Mucosa of gallbladder (tissue), 1 donor: ENCODE data around the gene KREMEN1. TPM values are rescaled to one million over a fixed set of nuclear protein-coding genes. Genes with fewer than 3 reads are reported as not detected.
A peak's percentile ranks its signal among the peaks of the same experiment; 100 is the strongest.

ENCODE experiments used
- DNase-seq: peaks from one replicate; pipeline ENCODE4 v3.0.0-alpha.2; 2020; ENCODE audit warnings: low spot score
- total RNA-seq: library from RNA; stranded (reverse); gene quantifications from one replicate; pipeline ENCODE4 v1.2.1, GENCODE V29; 2021
- donor health status: DM: no; HTN: no; CAD: no.

KREMEN1 gene
- total RNA-seq, 1 donor from 2014 or later = 7.3 TPM

DNA sequence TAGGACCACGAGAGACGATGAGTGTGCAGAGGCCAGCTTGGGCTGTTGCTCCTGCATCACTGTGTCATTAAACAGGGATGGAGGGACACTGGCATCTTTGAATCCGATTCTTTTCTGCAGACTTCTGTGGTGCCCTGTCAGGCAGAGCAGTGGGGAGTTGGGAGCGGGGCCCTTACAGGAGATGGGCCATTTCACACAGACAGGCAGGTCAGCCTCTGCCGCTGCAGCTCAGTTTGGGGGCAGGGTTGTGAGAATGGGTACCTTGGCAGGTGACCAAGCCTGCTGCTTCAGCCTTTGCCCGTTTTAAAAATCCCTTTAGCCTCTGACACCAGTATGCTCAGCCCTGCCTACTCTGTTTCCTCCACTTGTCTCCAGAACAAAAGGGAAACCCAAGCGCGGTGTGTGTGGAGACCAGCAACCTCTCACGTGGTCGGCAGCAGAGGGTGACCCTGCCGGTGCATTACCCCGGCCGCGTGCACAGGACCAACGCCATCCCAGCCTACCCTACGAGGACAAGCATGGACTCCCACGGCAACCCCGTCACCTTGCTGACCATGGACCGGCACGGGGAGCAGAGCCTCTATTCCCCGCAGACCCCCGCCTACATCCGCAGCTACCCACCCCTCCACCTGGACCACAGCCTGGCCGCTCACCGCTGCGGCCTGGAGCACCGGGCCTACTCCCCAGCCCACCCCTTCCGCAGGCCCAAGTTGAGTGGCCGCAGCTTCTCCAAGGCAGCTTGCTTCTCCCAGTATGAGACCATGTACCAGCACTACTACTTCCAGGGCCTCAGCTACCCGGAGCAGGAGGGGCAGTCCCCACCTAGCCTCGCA is 23.8 kb upstream of the KREMEN1 start:
- no peak for DNase-seq

DNA sequence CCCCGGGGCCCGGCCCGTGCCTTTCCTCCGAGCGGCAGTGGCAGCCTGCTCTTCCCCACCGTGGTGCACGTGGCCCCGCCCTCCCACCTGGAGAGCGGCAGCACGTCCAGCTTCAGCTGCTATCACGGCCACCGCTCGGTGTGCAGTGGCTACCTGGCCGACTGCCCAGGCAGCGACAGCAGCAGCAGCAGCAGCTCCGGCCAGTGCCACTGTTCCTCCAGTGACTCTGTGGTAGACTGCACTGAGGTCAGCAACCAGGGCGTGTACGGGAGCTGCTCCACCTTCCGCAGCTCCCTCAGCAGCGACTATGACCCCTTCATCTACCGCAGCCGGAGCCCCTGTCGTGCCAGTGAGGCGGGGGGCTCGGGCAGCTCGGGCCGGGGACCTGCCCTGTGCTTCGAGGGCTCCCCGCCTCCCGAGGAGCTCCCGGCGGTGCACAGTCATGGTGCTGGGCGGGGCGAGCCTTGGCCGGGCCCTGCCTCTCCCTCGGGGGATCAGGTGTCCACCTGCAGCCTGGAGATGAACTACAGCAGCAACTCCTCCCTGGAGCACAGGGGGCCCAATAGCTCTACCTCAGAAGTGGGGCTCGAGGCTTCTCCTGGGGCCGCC is 23.1 kb upstream of the KREMEN1 start:
- DNase-seq = no peak

DNA sequence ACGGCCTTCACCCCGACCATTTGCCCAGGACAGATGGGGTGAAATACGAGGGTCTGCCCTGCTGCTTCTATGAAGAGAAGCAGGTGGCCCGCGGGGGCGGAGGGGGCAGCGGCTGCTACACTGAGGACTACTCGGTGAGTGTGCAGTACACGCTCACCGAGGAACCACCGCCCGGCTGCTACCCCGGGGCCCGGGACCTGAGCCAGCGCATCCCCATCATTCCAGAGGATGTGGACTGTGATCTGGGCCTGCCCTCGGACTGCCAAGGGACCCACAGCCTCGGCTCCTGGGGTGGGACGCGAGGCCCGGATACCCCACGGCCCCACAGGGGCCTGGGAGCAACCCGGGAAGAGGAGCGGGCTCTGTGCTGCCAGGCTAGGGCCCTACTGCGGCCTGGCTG is 22.4 kb upstream of the KREMEN1 start:
- no peak for DNase-seq

GRCh38 chr22:29053048-29053702 is 19.7 kb upstream of the KREMEN1 start:
- no peak for DNase-seq

DNA sequence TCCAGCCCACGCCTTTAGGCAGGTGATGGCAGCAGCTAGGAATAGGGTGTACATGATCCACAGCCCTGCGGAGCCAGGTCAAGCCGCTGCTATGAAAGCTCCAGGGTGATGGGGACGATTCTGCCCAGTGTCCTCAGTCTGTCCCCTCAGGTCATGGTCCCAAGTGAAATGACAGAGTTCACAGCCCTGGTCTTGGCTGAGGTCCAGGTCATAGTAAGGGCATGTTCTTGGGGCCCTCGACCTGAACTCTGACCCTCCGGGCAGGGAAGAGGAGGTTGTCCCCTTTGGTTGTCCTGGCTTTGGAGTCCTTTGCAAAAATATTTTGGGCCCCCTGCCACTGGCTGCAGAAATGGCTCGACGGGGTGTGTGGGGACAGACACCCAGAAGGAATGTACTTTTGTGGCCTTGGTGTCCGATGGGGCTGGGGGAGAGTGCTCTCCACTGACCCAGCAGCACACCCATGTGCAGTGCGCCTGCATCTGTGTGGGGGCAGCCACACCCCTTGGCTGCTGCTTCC is 18.5 kb upstream of the KREMEN1 start:
- no peak for DNase-seq

DNA sequence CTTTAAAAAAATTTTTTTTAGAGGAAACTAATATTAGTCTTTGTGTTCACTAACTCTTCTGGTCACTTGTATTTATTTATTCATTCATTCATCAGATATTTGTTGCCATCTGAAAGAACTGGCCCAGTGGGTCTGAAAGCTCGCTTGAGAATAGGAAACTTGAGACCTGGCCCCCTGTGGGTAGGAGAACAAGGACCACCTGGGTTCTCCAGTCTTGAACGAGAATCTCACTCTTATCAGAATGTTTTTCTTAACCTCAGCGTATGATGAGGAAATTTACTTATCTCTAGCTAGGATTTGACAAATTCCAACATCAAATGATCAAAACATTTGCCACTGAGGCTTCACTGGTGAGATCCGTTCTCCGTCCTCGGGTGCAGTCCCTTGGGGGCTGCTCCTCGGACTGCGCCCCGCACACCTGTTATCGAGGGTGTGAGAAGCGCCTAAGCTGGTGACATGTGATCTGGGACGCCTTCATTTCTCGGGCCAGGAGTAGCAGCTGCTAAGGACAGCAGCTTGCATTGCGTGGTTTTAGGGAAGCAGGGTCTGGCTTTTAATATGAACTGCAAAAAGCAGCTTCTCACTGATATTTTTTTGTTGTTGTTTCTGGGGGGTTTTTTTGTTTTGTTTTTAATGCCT is 17.5 kb upstream of the KREMEN1 start:
- no peak for DNase-seq

DNA sequence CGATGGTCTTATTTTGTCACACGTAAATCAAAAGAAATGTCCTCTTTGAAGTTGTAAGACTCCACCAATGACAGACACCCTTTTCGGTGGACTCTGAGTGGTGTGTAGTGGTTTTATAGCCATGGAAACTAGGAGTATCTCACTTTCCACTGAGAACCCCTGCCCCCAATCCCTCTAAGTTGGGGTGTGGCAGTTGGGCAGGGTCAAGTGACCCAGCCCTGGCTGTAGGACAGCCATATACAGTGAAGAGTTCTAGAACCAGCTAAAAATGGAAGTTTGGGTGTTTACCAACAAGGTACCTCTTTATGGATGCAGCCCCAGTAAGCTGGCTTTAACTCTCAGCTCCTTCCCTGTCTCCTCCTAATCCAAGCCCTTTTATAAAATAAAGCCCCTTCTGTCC is 16.4 kb upstream of the KREMEN1 start:
- DNase-seq = no peak

- no peak for DNase-seq
These were observed 12.5 kb upstream of the KREMEN1 start for GRCh38 chr22:29060251-29060869.

DNA sequence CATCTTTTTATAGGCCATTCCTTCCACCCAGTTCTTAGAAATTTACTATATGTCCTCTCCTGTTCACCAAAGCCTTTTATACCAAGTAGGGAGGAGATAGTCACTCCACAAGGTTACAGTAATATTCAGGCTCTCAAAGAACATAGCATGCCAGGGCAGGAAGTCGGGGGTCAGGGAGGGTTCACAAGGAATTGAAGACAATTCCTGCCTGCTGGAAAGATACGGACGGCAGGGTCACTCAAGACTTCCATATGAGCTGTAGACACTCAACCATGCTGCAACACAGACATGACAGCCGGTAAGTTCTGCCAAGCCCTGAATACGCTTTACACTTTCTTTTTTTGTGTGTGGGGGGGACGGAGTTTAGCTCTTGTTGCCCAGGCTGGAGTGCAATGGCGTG is 11.9 kb upstream of the KREMEN1 start:
- DNase-seq = no peak

- no peak for DNase-seq
These were observed 11.1 kb upstream of the KREMEN1 start, which contains the start of gene C22orf31 for GRCh38 chr22:29061773-29062172. Gene C22orf31, minus strand, starts transcription at chr22:29061831. Its CDS starts 39 bp downstream, at chr22:29061792.

DNA sequence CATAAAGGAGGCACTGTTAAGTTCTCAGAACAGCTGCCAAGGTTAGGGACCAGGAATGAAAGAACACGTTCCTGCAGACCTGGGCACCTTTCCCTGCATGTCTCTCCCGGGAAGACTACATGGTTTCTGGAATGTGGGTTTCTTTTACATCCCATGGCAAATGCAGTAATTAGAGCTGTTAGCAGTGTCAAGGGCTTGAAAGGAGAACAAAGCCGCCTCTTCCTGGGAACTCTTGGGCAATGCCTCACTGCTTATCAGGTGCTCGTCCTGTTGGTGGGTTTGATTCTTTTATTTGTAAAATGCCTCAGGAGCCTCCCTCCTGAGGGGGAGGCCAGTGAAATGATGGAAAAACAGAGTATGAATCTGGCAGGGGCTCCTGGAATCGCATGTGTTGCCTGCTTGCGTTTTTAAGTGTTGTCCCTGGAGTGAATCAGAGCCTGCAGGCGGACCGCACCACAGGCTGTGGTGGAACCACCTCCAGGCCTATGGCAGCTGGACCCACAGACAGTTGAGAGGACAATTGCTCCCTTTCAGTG is 10.5 kb upstream of the KREMEN1 start:
- DNase-seq = no peak

DNA sequence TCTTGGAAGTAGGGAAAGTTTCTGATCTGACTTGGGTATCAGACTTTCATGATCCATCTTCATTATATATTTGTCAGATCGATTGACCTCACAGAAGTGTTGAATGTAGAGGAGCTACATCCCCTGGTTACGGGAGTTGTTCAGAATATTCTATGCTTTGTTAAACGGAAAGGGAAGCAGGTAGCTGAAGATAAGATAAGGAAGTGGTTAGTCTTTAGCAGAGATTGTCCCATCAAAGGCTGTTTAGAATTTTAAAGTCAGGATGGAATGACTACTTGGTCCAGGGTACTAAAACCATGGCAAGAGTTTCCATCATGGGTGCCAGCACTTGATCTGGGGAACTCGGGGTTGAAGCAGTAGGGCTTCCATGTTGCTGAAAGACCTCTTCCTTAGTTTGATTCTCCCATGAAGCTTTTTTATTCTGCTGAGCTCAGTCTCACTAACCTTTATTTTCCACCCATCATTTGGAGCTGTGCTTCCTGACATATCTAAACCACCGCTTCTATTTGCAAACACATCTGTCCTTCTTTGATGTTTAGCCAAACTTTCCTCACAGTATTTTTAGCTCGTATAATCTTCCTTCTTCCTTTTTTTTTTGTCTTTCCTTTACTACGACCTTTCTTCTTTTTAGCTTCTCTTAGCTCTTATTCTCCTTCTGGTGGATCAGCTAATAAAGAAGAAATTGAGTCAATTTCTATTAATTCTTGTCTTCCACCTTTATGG is 7.2 kb upstream of the KREMEN1 start:
- no peak for DNase-seq

- DNase-seq = no peak
These were observed 3.4 kb upstream of the KREMEN1 start for GRCh38 chr22:29069463-29069862.

DNA sequence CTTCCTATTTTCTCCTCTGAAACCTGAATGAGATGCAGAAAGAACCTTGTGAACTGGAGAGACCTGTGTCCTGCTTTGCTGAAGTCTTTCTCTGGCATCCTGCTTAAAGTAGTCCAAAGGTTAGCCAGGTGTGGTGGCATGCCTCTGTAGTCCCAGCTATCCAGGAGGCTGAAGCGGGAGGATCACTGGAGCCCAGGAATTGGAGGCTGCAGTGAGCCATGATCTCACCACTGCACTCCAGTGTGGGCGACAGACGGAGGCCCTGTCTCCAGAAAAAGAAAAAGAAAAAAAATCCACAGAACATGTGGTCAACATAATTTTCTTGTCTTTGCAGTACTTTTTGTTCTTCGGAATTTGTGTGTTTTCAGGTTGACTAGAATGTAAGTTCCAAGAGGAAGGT is 2.3 kb upstream of the KREMEN1 start:
- DNase-seq = no peak

DNA sequence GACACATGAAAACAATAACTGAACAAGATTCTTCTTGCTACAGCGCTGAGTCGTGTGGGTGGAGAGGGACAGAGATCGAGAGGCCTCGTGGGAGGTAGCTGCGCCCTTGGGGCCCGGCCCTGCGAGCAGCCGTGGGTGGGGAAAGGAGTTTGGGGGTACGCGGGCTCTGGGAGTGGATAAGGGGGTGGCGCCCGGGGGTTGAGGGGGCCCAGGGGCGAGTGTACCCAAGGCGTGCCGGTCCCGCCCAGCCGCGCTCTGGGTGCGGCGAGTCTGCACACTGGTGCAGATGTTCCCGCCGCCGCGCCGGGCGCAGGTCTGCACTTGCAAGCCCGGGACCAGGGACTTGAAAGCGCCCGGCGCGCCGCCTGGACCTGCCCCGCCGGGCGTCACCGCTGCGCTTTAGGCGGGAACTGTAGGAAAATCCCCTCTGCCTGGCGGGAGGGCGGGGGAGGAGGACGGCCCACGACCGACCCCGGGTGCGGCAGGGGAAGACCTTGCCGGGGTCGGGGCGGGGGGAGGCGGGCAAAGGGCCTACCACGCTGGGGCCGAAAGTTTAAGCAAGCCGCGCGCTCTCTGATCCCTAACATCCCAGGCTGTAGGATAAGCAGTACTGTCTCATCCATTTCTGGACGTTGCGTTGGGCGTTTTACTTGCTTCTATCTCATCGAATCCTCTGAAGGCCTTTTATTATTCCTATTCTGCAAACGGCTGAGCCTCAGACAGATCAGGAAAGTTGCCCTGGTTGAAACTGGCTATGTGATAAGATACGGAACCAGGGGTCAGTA is 1.4 kb upstream of the KREMEN1 start:
- DNase-seq = no peak

DNA sequence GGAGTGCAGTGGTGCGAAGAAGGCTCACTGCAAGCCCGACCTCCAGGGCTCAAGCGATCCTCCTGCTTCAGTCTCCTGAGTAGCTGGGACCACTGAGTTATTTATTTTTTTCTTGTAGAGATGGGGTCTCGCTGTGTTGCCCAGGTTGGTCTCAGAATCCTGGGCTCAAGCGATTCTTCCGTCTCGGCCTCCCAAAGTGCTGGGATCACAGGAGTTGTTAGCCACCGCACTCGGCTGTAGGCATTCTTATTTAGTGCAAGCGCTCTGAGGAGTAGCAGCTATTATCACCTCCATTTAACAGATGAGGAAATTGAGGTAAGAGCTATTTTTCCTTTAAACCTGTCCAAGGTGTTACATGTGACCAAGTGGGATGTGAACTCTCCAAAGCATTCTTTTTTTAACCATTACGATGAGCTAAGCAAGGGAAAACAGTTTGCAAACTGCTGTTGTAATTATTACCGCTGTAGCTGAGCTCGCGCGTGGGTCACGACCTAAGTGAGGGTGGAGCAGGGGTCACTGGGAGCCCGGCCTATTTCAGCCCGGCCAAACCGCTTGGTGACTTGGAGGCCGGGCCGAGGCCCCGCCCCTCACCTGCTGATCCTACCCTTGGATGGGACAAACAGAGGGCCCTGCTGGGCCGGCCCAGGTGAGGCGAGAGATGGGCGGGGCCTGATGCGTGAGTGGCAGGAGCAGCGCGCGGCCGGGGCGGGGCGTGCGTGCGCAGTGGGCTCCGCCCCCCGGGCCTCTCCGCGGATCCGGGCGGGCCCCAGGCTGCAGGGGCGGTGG is 449 bp upstream of the KREMEN1 start:
- peak; percentile 90 for DNase-seq

DNA sequence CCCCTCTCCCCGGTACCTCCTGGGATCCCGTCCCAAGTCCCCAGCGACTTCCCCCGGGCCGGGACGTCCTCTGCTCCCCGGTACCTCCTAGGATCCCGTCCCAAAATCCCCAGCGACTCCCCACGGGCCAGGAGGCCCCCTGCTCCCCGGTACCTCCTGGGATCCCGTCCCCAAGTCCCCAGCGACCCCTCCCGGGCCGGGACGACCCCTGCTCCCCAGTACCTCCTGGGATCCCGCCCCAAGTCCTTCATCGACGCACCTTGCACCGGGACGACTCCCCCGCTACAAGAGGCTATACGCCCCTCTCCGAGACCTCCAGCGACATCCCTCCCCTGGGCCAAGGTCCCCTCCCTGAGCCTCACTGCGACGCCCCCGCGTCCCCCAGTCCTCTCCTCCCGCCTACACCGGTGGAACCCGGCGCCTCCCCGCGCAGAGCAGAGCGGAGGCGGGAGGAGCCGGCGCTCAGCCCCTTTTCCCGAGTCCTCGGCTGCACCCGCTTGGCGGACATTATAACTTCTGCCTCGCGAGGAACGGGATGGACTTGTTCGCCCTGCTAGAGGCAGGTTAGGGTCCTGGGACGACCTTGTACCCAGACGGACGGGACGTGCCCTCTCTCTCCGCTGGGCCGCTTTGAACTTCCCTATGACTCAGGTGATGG is 912 bp downstream of the KREMEN1 start:
- peak; percentile 22 for DNase-seq

DNA sequence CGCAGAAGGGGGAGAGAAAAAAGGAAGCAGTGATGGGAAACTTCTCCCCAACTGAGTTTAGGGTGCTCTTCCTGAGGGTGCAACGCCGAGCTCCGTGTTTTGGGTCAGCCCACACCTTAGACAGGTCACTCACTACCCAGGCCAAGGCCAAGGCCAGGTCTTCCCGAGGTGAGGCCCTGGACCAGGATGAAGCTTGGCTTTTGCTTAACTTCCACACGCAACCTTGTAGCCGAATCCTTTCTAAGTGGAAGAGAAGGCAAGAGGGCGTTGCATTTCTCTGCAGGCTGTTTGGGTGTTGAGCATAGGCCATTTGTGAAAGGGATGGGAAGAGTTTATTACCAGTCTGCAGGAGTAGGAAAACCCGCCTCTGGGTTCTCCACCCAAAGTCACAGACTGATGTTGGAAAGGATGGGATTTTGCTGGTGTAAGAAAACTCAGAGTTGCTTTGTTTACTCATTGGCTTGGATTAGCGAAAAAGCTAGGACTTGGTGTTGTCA is 1.5 kb downstream of the KREMEN1 start:
- no peak for DNase-seq
